ENCODE results near the gene UPK1A. TPM values are rescaled to one million over a fixed set of nuclear protein-coding genes. Genes with fewer than 3 reads are reported as not detected.

UPK1A gene
- total RNA-seq, 1 experiment from 2014 or later = not detected

- intact Hi-C loops (cut with micrococcal nuclease) = no loop called here
- peaks cover 37% of the 10 kb centered on the region for H3K27me3 Mint-ChIP-seq (ENCODE audit: insufficient read depth, unreplicated experiment)
- POLR2A ChIA-PET = interaction anchor here (0.9 kb wide), 1 partner anchor 9 kb away, joined by 3 read pairs; no protein-coding TSS in a partner anchor
- DNase-seq (ENCODE audit: unreplicated experiment) = no peak
- peaks cover 6% of the 10 kb centered on the region for H3K4me1 Mint-ChIP-seq (ENCODE audit: insufficient read depth, unreplicated experiment)
- CTCF ChIA-PET = interaction anchor here (1.0 kb wide), 1 partner anchor 45 kb away, joined by 3 read pairs; no protein-coding TSS in a partner anchor
- H3K36me3 Mint-ChIP-seq (ENCODE audit: insufficient read depth, unreplicated experiment) = no peaks in the 10 kb centered on the region
- H3K27ac Mint-ChIP-seq (ENCODE audit: low read depth, unreplicated experiment) = no peak overlapping the region
- H3K4me3 Mint-ChIP-seq (ENCODE audit: unreplicated experiment) = no peak overlapping the region
- no peak for TF ChIP-seq CTCF (IDR thresholded peaks at IDR 0.05; ENCODE audit: unreplicated experiment)
- no peaks in the 10 kb centered on the region for H3K9me3 Mint-ChIP-seq (ENCODE audit: unreplicated experiment)
- BruUV-seq (replicated peaks) = no TSS peak
These were observed 4.4 kb downstream of the UPK1A start for GRCh38 chr19:35670686-35671085.

- no peak overlapping the region for H3K4me3 Mint-ChIP-seq (ENCODE audit: unreplicated experiment)
- ChIA-PET POLR2A (interaction anchor here (0.7 kb wide), 1 partner anchor 293 kb away, joined by 3 read pairs; no protein-coding TSS in a partner anchor), CTCF (interaction anchor here (0.6 kb wide), 2 partner anchors 10 to 391 kb away, joined by 3 to 5 read pairs; no protein-coding TSS in a partner anchor)
- no peak for DNase-seq (ENCODE audit: unreplicated experiment)
- H3K27ac Mint-ChIP-seq (ENCODE audit: low read depth, unreplicated experiment) = no peak overlapping the region
- peaks cover 47% of the 10 kb centered on the region for H3K27me3 Mint-ChIP-seq (ENCODE audit: insufficient read depth, unreplicated experiment)
- intact Hi-C loops (cut with micrococcal nuclease) = no loop called here
- no TSS peak for BruUV-seq (replicated peaks)
- TF ChIP-seq CTCF (IDR thresholded peaks at IDR 0.05; ENCODE audit: unreplicated experiment) = no peak
- peaks cover 6% of the 10 kb centered on the region for H3K4me1 Mint-ChIP-seq (ENCODE audit: insufficient read depth, unreplicated experiment)
- no peaks in the 10 kb centered on the region for H3K9me3 Mint-ChIP-seq (ENCODE audit: unreplicated experiment)
- H3K36me3 Mint-ChIP-seq (ENCODE audit: insufficient read depth, unreplicated experiment) = peaks cover 7% of the 10 kb centered on the region
These were observed 5.5 kb downstream of the UPK1A start for GRCh38 chr19:35671818-35672217.

GRCh38 chr19:35673121-35673804 lies 6.9 kb downstream of the UPK1A start:
- Mint-ChIP-seq H3K36me3 (ENCODE audit: insufficient read depth, unreplicated experiment) (peaks cover 7% of the 10 kb centered on the region), H3K4me1 (ENCODE audit: insufficient read depth, unreplicated experiment) (peaks cover 6% of the 10 kb centered on the region), H3K4me3 (ENCODE audit: unreplicated experiment) (peak overlapping the region; percentile 70), H3K9me3 (ENCODE audit: unreplicated experiment) (no peaks in the 10 kb centered on the region), H3K27ac (ENCODE audit: low read depth, unreplicated experiment) (no peak overlapping the region), H3K27me3 (ENCODE audit: insufficient read depth, unreplicated experiment) (peaks cover 47% of the 10 kb centered on the region)
- TF ChIP-seq CTCF (IDR thresholded peaks at IDR 0.05; ENCODE audit: unreplicated experiment) = no peak
- ChIA-PET CTCF (interaction anchor here (0.6 to 0.7 kb wide), 3 partner anchors 19 to 26 kb away, joined by 3 to 7 read pairs (median 5); no protein-coding TSS in a partner anchor), POLR2A (interaction anchor here (0.6 to 0.7 kb wide), 2 partner anchors 15 to 182 kb away, joined by 3 to 4 read pairs; no protein-coding TSS in a partner anchor)
- no TSS peak for BruUV-seq (replicated peaks)
- intact Hi-C loops (cut with micrococcal nuclease) = no loop called here
- DNase-seq (ENCODE audit: unreplicated experiment) = peak; percentile 61

GRCh38 chr19:35675589-35676140 lies 9.3 kb downstream of the UPK1A start:
- Mint-ChIP-seq H3K4me3 (ENCODE audit: unreplicated experiment) (no peak overlapping the region), H3K27ac (ENCODE audit: low read depth, unreplicated experiment) (no peak overlapping the region), H3K4me1 (ENCODE audit: insufficient read depth, unreplicated experiment) (peaks cover 6% of the 10 kb centered on the region), H3K36me3 (ENCODE audit: insufficient read depth, unreplicated experiment) (peaks cover 7% of the 10 kb centered on the region), H3K9me3 (ENCODE audit: unreplicated experiment) (no peaks in the 10 kb centered on the region), H3K27me3 (ENCODE audit: insufficient read depth, unreplicated experiment) (peaks cover 30% of the 10 kb centered on the region)
- TF ChIP-seq CTCF (IDR thresholded peaks at IDR 0.05; ENCODE audit: unreplicated experiment) = no peak
- intact Hi-C loops (cut with micrococcal nuclease) = no loop called here
- no peak for DNase-seq (ENCODE audit: unreplicated experiment)
- BruUV-seq (replicated peaks) = no TSS peak
- POLR2A ChIA-PET = no interaction called here
- CTCF ChIA-PET = no interaction called here
